Measurements from ENCODE around the gene TM9SF3.

Gene TM9SF3

DNA sequence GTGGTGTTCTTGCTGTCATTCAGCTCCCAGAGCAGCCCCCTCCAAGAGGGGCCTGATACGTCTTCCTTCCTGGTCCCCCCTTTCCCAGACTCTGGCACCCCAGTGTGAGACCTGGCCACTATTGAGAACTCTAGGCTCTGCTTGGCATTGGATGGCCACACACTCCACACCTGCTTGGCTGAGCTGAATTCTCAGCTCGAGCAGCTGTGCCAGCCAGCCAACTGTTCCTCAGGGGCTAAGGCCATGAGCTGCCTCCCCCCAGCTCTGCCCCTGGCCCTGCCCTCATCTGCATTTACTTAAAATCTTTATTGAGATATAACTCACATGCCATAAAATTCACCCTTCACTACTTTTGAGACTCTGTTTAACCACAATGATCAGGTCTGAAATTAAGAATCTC lies 79.8 kb downstream of the TM9SF3 start:
- no peak for DNase-seq

DNA sequence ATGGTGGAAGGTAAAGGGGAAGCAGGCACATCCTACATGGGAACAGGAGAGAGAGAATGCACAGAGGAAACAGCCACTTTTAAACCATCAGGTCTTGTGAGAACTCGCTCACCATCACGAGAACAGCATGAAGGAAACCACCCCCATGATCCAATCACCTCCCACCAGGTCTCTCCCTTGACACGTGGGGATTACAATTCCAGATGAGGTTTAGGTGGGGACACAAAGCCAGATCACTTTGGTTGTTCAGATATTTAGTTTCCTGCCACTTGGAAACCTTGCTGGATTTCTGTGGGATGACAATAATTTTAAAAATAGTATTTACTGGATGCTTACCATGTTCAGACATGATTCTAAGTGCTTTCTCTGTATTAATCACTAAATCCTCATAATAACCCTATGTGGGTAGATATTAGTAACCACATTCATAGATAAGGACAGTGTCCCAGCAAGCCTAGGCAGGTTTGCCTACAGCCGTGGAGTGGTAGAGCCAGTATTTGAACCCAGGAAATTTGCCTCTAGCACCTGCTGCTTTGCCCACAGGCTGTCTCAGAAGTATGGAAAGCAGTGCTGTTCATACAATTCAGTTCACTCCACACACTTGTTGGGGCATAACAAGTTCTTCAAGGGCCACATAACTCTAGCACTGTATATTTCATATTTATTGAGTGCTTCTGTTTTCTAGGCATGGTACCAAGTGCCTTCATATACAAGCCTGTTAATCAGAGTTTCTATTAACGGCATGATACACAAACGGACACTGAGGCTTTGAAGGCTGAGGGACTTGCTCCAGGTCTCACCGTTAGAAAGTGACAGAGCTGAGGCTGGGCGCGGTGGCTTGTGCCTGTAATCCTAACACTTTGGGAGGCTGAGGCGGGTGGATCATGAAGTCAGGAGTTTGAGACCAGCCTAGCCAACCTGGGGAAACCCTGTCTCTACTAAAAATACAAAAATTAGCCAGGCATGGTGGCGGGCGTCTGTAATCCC lies 81.4 kb downstream of the TM9SF3 start:
- no peak for DNase-seq

DNA sequence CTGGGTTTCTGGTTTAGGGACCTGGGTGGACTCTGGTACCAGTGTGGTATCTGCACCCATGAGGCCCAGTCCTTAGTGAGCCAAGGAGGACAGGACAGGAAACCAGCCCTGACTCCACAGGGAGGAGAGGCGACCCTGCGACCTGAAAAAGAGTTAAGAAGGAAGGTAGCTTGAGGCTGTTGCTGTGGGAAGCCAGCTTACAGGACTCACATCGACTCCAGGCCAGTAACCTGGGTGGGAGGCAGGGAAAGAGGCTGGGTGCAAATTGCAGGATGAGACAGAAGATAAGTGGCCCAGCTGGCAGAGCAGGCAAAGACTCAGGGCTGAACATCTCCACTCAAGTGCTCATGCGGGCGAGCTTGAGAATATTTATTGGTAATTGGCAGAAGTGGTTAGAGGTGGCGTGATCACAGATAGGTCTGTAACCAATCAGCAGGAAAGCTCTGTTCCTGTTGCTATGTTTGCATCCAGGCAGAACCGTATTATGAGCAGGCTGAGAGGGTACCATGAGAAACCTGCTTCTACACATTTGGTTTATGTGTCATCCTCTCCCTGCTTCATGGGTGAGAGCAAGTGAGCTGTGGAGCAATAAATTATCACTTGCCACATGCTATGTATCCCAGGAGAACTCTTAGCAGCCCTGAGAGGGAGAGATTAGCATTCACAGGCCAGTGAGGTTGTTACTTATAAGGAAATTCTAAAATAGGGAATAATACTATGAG lies 84.1 kb downstream of the TM9SF3 start:
- no peak for DNase-seq

DNA sequence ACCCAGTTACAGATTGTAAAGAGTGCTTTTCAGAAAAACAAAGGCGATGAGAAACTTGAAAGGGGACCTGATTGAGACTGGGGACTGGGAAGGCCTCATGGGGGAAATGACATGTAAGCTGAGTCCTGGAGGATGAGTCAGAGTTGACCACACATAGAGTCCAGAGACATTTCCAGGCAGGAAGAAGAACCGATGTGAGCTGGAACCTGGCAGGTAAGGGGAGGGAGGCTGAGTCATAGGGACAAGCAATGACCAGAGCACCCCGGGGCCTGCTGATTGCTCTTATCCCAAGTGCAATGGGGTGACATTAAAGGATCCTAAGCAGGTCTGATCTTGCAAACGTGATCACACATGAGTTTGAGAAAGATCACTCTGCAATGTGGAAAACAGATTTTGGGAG lies 84.8 kb downstream of the TM9SF3 start:
- DNase-seq, result no peak

DNA sequence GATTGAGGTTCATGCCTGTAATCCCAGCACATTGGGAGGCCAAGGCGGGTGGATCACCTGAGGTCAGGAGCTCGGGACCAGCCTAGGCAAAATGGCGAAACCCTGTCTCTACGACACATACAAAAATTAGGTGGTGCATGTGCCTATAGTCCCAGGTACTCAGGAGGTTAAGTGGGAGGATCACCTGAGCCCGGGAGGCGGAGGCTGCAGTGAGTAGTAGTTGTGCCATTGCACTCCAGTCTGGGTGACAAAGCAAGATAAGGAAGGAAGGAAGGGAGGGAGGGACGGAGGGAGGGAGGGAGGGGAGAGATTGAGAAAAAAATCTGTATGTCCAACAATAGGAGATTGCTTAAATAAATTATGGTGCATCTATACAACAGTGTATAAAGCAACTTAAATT lies 86.3 kb downstream of the TM9SF3 start:
- DNase-seq, result no peak

DNA sequence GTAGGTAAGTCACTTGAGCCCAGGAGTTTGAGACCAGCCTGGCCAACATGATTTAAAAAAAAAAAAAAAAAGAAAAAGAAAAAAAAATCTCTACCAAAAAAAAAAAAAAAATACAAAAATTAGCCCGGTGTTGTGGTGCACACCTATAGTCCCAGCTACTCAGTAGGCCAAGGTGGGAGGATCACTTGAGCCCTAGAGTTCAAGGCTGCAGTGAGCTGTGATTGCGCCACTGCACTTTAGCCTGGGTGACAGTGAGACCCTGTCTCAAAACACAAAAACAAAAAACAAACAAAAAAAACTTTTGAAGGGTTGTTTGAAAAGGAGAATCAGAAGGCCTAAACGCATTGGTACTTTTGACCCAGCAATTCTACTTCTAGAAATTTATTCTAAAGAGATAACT lies 86.8 kb downstream of the TM9SF3 start:
- DNase-seq, result no peak

DNA sequence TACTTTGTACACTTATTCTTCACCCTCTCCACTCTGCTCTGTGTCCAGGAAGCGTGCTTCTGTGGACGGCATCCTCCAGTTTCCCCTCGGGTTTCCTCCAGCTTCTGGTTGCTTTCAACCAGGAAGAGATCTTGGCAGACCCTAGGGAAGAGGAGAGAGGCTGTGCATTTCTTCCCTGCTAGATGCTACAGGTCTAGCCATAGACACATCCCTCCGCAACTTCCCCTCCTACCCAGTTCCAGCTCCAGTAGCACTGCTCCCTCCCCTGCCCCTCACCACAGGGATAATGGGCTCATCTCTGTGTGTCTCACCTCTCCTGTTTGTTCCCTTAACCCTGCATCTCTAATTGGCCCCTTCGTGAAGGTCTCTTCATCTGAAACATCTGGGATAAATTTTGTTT lies 89.4 kb downstream of the TM9SF3 start:
- DNase-seq, result no peak

DNA sequence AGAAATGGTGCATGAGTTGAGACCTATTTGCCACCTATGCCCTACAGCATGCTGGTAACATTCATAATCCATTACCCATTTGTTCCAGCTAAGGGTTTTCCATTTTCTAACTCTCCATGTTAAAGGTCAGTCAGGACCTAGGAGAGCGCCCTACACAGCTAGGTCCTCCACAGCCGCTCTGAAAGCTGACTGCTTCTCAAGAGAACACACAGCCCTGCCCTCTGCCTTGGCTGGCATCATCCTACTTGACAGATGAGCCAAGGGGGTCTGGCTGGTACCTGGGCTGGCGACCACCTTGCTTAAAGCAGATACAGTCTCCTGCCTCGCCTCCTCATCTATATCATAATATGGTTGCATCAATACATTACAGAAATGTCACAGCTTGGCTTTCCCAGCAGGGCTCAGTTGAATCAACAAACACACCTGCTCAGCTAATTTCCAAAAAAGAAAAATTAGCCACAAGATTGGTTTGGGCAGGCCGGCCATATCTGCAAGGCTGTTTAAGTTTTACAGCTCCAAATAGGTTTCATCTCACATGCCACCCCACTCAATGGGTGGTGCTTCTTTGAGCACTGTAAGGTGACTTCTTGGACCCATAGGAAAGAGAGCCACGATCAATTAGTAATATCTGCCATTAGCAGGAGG lies 90.4 kb downstream of the TM9SF3 start:
- no peak for DNase-seq

DNA sequence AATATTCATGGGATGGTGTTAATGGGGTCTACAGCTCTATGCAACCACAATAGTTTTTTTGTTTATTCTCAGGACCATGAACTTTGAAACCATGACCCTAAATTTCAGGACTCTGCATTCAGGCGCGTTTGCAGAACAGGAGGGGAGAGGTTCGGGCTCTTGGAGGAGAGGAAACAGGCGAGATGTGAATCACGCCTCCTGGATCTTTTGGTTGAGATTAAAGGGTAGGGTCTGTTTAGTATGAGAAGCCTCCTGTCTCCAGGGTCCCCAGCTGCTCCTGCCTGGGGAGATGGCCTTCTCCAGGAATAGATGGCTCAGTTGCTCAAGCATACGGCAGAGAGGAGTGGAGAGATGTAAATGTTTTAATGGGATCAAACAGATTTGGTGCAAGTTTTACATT lies 91.3 kb downstream of the TM9SF3 start:
- no peak for DNase-seq

DNA sequence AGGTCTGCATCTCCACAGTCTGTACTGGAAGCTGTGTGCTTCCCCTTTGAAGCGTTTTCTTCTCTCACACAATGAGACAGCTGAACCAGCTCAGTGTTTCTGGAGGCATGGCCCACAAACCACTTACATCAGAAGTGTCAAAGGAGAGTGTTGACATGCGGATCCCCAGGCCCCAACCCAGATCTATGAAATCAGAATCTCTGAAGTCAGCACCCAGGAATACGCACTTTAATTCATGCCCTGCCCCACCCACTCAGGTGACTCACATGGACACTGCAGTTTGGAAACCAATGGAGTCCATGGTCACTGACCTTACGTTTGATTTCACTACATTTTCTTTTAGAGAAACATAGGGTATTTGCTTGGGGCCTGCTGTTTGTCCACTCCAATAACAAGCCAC lies 92.1 kb downstream of the TM9SF3 start:
- DNase-seq, result no peak

DNA sequence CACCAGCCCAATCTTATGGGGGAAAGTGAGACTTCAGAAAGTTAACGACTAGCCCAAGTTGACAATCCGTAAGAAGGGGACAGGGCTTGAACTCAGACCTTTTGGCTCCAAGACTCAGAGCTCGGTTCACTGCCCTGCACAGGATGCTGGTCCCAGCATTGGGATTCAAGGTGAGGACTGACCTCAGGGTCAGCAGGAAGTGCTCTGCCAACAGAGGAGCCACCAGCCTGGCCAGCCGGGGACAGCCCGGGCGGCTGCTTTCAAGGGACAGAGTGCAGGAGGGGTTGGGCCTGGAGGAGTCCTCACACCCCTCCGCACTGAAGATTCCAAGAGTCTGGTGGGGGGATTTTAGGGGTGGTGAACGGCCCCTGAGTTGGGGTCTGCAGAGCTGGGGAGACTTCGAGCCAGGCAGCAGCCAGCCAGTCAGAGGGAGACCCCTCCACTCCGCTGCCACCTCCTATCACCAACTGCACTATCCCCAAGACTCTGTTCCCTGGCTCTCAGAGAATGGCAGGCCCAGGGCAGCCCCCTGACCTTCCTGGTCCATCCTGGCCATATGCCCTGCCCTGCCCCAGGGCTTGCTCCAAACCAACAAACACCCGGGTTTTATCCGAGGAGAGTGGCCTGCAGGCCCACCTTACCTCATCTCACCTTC lies 92.8 kb downstream of the TM9SF3 start:
- DNase-seq, result no peak

DNA sequence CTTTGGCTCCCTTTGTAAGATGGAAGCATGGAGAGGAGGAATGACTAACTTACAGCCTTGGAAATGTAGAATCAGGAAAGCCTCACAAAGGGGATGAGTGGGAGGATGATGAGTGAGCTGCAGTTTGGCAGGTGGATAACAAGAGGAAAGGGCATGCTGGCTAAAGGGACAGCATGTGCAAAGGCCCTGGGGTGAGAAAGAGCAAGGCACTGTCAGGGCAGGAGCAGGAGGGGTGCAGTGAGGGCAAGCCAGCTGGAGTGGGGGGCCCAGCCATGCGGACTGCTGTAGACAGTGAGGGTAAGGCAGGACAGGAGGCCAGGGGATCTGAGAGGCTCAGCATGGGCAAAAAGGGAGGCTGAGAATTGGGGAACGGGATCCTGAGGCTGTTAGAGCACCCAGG lies 93.6 kb downstream of the TM9SF3 start:
- no peak for DNase-seq

DNA sequence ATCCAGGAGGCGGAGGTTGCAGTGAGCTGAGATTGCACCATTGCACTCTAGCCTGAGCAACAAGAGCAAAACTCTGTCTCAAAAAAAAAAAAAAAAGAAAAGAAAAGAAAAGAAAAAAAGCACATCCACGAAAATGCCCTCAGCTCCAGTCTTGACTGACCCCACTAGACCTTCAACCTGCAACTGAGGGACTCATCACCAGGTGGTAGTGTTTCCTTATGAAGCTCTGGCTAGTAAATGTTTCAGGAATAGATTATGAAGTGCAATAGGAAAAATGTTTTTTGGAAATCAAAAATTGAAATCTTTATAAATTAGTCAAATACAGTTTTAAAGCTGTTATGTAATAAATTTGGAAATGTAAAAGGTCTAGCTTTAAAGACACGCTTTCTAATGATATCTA lies 95.5 kb downstream of the TM9SF3 start:
- DNase-seq, result no peak

DNA sequence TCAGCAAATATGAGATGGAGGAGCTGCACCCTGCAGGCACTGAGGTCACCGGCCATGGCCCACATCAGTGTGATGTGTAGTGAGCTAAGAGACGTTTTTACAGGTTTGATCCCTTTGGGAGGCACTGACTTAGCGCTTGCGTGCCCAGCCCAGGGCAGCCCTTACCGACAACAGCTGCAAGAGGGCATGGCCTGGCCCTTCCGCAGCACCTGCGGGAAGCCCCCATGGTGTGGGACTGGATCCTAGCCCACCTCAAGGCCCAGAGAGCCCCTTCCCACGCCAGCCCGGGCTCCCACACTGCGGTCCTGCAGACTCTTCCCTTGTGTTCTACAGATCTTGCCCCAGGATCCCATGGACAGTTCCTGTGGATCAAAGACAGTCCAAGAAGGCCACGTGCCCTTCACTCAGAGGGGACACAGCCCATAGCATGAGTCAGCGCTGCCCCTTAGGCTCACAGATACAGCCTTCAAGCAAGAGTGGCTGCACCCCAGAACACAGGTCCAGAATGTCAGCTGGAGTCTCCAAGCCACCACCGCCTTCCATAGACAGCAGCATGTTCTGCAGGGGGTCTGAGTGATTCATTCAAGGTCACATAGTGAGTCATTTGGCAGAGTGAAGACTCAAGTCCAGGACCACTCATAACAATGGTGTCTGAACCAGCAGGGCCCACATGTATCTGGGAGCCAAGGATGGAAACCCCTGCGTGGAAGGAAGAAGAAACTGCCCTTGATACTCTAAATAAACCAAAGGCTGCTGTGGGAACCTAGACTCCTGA lies 98.5 kb downstream of the TM9SF3 start:
- no peak for DNase-seq

DNA sequence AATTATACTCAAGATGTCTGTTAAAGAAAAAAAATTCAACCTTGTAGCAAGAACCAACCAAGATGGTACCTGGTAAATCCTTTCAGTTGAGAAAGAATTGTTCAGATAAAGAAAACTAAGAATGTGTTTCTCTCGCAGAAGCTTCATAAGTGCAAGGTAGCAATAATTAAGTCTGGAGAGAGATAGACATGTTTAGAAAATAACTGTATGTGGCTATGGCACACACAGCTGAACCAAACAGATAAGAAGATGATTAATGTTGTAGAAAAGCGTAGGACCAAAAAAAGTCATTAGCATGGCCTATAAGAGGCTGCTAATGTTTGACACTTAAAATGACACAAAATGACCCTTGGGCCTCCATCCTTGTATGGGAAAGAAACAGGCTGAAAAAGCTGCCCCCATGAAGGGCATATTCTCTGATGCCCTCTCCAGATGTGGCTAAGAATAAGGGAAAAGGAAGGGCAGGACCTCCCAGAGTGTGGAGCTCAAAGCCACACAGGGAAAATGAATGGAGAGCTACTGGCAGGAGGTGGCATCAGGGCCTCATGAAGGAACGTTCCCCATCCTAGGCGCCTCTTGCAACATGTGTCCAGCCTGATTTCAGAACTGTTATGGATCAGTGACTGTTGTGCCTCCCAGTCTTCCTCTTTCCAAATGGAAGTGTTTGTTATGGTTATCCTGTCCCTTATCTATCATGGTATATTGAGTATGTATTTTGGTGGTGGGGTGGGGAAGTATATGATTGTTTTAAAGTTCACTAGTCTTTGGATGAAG lies 103.8 kb downstream of the TM9SF3 start:
- no peak for DNase-seq

DNA sequence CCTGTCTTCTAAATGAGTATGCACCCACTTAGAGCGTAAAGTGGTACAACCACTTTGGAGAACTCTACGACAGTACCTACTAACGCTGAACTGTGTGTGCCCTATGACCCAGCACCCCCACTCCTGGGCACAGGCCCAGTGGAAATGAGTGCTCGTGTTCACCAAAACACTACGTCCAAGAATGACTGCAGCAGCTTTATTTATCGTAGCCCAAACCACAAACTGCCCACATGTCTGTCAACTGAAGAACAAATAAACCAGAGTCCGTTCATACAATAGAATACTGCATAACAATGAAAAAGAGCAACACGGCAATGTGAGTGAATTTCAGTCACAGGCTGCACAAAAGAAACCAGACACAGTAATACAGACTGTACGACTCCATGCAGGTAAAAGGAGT lies 108.5 kb downstream of the TM9SF3 start:
- DNase-seq, result no peak

DNA sequence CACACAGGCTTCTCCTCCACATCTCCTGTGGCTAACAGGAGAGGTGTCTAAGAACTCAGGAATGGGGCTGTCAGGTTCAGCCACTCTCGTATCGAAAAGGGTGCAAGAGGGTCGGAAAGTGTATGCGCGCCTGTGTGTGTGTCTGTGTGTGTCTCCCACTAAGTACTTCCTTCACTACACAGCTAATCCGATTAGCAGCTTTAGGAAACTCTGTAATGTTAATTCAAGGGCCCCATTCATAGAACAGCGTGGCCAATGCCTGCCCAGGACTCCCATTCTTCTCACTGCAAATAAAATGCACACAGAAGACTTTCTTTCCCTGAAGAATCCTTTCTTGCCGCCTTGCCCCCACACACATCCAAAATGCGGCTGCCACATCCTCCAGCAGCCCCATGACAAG lies 112.9 kb downstream of the TM9SF3 start:
- DNase-seq, result no peak

DNA sequence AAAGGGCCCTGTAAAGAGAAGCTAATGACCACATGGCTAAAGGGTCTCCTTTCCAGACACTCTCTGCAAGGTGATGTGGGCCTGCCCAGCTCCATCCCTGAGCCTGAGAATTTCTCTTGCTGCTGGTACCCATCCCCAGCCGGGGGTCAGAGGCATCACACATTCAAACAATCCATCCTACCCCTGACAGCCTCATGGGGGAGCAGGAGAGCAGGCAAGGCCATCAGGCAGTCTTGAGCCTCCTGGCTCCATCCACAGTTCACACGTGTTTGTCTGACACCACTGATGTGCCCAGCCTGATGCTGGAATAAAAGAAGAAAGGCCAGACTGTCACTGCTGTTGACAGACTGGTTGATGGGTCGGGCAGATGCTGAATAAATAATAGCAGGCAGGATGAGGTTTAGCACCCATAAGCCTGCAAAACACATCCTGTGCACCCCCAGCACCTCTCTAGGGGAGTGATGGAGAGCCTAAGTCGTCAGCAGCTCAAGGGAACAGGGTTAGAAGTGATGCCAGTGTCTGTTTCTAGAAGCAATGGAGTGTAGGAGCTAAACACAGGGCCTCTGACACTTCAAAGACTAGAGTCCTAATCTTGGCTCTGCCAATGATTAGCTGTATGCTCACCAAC lies 116.6 kb downstream of the TM9SF3 start:
- DNase-seq, result no peak

DNA sequence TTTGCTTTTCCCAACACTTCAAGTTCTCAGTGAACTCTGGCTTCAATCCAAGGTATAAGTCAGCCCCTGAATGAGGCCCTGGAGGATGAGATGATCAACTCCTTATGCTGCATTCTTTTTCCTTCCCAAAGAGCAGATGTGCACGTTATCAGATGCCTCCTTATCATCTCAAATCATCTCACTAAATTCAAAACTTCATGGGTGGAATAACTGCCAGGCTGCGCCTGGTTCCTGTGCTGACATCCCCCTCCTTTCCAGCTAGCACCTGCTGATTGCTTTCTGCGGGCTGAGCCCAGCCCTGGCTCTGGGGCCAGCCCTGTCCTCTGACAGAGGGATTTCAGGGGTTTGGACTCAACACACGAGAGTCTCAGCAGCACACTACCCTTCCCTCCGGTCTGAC lies 118.0 kb downstream of the TM9SF3 start:
- DNase-seq, result no peak

All from cortex of kidney (tissue), 1 donor.